ENCODE measurements around the gene ELOVL2. TPM values are rescaled to one million over a fixed set of nuclear protein-coding genes. Genes with fewer than 3 reads are reported as not detected.

Gene ELOVL2
- total RNA-seq, 4 donors from 2014 or later = 0.40 to 0.87 (median 0.62) TPM; not detected in 1

DNA sequence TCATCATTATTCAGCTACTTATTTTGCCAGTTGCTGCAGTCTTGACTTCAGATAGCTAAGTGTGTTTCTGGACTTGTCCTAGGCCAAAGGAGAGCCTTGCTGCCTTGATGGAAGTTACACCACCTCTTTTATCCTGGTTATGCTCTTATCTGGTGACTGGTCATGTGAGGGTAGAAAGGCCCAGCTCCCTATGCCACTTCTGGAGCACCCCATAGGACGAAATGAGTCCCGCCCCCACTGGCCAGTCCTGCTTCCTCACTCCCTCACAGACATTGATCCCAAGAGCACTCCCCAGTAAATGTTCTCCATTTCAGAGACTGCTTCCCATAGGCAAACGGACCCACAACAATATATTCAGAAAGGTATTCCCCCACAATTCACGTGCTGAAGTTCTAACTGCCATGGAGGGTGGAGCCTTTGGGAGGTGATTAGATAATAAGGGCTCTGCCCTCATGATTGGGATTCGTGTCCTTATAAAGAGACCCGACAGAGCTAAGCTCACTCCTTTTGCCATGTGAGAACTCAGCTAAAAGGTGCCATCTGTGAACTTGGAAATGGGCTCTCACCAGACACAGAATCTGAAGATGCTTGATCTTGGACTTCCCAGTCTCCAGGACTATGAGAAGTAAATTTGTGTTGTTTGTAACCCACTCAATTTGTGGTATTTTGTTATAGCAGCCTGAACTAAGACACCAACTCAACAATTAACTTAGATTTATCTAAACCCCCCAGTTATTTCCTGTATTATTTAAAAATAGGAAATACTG is 21.5 kb upstream of the ELOVL2 start:
- TF ChIP-seq POLR2AphosphoS5 (IDR thresholded peaks at IDR 0.05) = no peak
- no peak for TF ChIP-seq POLR2A (IDR thresholded peaks at IDR 0.05)
- TF ChIP-seq, protein P1, sequence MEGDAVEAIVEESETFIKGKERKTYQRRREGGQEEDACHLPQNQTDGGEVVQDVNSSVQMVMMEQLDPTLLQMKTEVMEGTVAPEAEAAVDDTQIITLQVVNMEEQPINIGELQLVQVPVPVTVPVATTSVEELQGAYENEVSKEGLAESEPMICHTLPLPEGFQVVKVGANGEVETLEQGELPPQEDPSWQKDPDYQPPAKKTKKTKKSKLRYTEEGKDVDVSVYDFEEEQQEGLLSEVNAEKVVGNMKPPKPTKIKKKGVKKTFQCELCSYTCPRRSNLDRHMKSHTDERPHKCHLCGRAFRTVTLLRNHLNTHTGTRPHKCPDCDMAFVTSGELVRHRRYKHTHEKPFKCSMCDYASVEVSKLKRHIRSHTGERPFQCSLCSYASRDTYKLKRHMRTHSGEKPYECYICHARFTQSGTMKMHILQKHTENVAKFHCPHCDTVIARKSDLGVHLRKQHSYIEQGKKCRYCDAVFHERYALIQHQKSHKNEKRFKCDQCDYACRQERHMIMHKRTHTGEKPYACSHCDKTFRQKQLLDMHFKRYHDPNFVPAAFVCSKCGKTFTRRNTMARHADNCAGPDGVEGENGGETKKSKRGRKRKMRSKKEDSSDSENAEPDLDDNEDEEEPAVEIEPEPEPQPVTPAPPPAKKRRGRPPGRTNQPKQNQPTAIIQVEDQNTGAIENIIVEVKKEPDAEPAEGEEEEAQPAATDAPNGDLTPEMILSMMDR (IDR thresholded peaks at IDR 0.05) = no peak
- no peak for TF ChIP-seq EP300 (IDR thresholded peaks at IDR 0.05)

DNA sequence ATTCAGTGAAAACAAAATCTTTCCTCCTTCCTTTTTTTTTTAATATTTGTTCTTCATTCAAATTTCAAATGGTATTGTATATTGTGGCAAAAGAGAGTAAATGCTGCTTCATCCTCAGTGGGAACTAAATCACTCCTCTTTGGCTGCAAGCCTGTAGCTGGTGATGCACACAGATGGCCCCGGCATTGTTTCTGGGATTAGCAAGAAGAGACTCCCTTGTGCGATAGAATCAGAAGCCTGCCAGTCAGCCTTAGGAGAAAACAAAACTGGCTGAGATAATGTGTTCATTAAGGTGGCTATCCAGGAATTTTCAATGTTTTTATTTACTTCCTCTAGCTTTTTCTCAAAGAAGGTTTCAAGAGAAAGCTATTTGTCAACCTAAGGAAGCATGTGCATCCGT is 20.7 kb upstream of the ELOVL2 start:
- WGBS, 2 donors (ENCODE audit: low coverage in 1 of 2) = 70 to 86% methylated on average over 2 to 3 of the region's 3 CpGs
- no peak overlapping the region for H3K4me3 ChIP-seq

More for the DNA sequence above, 21.5 kb upstream of the ELOVL2 start:
- H3K4me1 ChIP-seq = no peaks in the 10 kb centered on the region
- H3K27ac ChIP-seq = no peak overlapping the region
- WGBS, 2 donors (ENCODE audit: low coverage in 1 of 2) = 86 to 90% methylated on average over 3 of the region's 6 CpGs
- H3K27me3 ChIP-seq = peaks cover 5% of the 10 kb centered on the region
- no peak for ATAC-seq
- no peaks in the 10 kb centered on the region for H3K36me3 ChIP-seq
- H3K9me3 ChIP-seq = no peaks in the 10 kb centered on the region
- H3K4me3 ChIP-seq = no peak overlapping the region

DNA sequence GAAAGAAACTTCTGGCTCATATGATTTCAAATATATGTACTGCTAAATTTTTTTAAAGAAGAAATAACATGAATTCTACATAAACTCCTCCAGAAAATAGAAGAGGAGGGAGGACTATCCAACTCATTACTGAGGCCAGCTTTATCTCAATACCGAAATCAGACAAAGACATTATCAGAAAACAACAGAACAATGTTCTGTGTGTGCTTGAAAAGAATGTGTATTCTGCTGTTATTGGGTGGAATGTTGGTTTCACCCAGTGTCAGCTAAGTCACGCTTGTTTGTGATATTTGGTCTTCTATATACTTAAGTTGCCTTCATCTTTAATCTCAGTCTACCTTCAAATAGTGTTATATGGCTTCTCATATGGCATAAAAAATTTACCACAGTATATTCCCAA is 18.6 kb upstream of the ELOVL2 start:
- Histone ChIP-seq H3K27me3 (peaks cover 5% of the 10 kb centered on the region), H3K9me3 (no peaks in the 10 kb centered on the region), H3K4me3 (no peak overlapping the region), H3K4me1 (no peaks in the 10 kb centered on the region), H3K36me3 (no peaks in the 10 kb centered on the region), H3K27ac (no peak overlapping the region)
- TF ChIP-seq POLR2AphosphoS5 (IDR thresholded peaks at IDR 0.05) (no peak), EP300 (IDR thresholded peaks at IDR 0.05) (no peak), POLR2A (IDR thresholded peaks at IDR 0.05) (no peak)
- TF ChIP-seq, protein P1 (IDR thresholded peaks at IDR 0.05) = no peak
- WGBS, 2 donors (ENCODE audit: low coverage in 1 of 2) = 81 to 85% methylated on average over 2 of the region's 2 CpGs
- ATAC-seq = no peak

More for the DNA sequence above, 20.7 kb upstream of the ELOVL2 start:
- H3K27ac ChIP-seq = no peak overlapping the region
- ATAC-seq = no peak
- H3K4me1 ChIP-seq = no peaks in the 10 kb centered on the region
- no peaks in the 10 kb centered on the region for H3K36me3 ChIP-seq
- H3K9me3 ChIP-seq = no peaks in the 10 kb centered on the region
- TF ChIP-seq POLR2A (IDR thresholded peaks at IDR 0.05) (no peak), EP300 (IDR thresholded peaks at IDR 0.05) (no peak), POLR2AphosphoS5 (IDR thresholded peaks at IDR 0.05) (no peak)
- TF ChIP-seq, protein P1 (IDR thresholded peaks at IDR 0.05) = no peak
- peaks cover 5% of the 10 kb centered on the region for H3K27me3 ChIP-seq

DNA sequence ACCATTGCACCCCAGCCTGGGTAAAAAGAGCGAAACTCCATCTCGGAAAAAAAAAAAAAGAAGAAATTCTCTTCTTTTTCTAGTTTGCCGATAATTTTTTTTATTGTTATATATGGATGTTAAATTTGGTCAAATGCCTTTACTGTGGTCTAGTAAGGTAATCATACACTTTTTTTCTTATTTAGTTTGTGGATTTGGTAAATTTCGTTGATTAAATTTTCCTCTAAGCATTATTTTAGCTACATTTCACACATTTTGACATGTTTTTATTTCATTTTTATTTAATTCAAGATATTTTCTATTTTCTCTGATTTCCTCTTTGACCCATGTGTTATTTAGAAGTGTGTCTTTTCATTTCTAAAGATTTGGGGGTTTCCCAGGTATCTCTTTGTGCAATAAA is 18.0 kb upstream of the ELOVL2 start:
- 80 to 100% methylated on average over 2 to 4 of the region's 4 CpGs for WGBS, 2 donors (ENCODE audit: low coverage in 1 of 2)
- Histone ChIP-seq H3K4me1 (no peaks in the 10 kb centered on the region), H3K27me3 (peaks cover 5% of the 10 kb centered on the region), H3K4me3 (no peak overlapping the region), H3K9me3 (no peaks in the 10 kb centered on the region), H3K36me3 (no peaks in the 10 kb centered on the region), H3K27ac (no peak overlapping the region)
- no peak for ATAC-seq
- no peak for TF ChIP-seq POLR2A (IDR thresholded peaks at IDR 0.05)
- TF ChIP-seq EP300 (IDR thresholded peaks at IDR 0.05) = no peak
- TF ChIP-seq POLR2AphosphoS5 (IDR thresholded peaks at IDR 0.05) = no peak
- TF ChIP-seq, protein P1 (IDR thresholded peaks at IDR 0.05) = no peak

DNA sequence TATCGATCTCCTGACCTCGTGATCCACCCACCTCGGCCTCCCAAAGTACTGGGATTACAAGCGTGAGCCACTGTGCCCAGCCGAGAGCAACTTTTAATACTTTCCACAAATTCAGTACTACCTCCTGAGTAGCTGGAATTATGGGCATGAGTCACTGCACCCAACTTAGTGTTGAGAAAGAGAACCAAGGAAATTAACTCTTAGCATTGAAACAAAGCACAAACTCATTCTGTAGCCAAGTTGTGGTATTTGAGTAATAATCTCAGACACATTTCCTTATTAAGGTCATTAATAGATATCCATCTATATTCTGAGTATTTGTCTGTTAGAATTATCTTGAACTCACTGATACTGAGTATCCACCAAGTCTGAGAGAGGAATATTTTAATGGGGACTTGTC is 14.3 kb upstream of the ELOVL2 start:
- Histone ChIP-seq H3K27ac (no peak overlapping the region), H3K4me1 (no peaks in the 10 kb centered on the region), H3K9me3 (no peaks in the 10 kb centered on the region), H3K36me3 (no peaks in the 10 kb centered on the region), H3K27me3 (no peaks in the 10 kb centered on the region), H3K4me3 (no peak overlapping the region)
- ATAC-seq = no peak
- TF ChIP-seq POLR2AphosphoS5 (IDR thresholded peaks at IDR 0.05) = no peak
- TF ChIP-seq POLR2A (IDR thresholded peaks at IDR 0.05) = no peak
- TF ChIP-seq EP300 (IDR thresholded peaks at IDR 0.05) = no peak
- TF ChIP-seq, protein P1 (IDR thresholded peaks at IDR 0.05) = no peak
- 83 to 100% methylated on average over 2 to 3 of the region's 5 CpGs for WGBS, 2 donors (ENCODE audit: low coverage in 1 of 2)
